ENCODE results near the gene SNX13.

- TF ChIP-seq, protein P1, sequence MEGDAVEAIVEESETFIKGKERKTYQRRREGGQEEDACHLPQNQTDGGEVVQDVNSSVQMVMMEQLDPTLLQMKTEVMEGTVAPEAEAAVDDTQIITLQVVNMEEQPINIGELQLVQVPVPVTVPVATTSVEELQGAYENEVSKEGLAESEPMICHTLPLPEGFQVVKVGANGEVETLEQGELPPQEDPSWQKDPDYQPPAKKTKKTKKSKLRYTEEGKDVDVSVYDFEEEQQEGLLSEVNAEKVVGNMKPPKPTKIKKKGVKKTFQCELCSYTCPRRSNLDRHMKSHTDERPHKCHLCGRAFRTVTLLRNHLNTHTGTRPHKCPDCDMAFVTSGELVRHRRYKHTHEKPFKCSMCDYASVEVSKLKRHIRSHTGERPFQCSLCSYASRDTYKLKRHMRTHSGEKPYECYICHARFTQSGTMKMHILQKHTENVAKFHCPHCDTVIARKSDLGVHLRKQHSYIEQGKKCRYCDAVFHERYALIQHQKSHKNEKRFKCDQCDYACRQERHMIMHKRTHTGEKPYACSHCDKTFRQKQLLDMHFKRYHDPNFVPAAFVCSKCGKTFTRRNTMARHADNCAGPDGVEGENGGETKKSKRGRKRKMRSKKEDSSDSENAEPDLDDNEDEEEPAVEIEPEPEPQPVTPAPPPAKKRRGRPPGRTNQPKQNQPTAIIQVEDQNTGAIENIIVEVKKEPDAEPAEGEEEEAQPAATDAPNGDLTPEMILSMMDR (IDR thresholded peaks at IDR 0.05; ENCODE audit: low read depth, low read length) = no peak
- no peak for TF ChIP-seq POLR2A (IDR thresholded peaks at IDR 0.05; ENCODE audit: extremely low read depth, insufficient read length)
- TF ChIP-seq, protein P2, sequence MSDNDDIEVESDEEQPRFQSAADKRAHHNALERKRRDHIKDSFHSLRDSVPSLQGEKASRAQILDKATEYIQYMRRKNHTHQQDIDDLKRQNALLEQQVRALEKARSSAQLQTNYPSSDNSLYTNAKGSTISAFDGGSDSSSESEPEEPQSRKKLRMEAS (IDR thresholded peaks at IDR 0.05; ENCODE audit: low read depth, low read length) = no peak
Measured at GRCh38 chr7:17985473-17986239, 45.4 kb upstream of the SNX13 start.
